ENCODE results near the gene UBE2H.

DNA sequence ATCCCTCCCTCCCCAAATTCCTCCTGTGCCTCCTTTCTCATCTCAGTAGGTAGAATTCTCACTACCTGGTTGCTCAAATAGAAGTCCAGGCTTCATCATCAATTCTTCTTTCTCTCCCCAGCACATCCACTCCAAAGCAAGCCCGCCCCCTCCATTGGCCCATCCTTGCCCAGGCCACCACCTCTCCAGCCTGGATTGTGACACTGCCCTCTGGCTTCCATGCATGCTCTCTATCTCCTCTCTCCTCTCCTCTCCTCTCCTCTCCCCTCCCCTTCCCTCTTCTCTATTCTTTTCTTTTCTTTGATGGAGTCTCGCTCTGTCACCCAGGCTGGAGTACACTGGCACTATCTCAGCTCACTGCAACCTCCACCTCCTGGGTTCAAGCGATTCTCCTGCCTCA lies 144.9 kb downstream of the UBE2H start:
- TF ChIP-seq, protein P1, sequence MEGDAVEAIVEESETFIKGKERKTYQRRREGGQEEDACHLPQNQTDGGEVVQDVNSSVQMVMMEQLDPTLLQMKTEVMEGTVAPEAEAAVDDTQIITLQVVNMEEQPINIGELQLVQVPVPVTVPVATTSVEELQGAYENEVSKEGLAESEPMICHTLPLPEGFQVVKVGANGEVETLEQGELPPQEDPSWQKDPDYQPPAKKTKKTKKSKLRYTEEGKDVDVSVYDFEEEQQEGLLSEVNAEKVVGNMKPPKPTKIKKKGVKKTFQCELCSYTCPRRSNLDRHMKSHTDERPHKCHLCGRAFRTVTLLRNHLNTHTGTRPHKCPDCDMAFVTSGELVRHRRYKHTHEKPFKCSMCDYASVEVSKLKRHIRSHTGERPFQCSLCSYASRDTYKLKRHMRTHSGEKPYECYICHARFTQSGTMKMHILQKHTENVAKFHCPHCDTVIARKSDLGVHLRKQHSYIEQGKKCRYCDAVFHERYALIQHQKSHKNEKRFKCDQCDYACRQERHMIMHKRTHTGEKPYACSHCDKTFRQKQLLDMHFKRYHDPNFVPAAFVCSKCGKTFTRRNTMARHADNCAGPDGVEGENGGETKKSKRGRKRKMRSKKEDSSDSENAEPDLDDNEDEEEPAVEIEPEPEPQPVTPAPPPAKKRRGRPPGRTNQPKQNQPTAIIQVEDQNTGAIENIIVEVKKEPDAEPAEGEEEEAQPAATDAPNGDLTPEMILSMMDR (IDR thresholded peaks at IDR 0.05; ENCODE audit: low read depth, low read length, missing input control) = no peak
- TF ChIP-seq, protein P2, sequence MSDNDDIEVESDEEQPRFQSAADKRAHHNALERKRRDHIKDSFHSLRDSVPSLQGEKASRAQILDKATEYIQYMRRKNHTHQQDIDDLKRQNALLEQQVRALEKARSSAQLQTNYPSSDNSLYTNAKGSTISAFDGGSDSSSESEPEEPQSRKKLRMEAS (IDR thresholded peaks at IDR 0.05) = no peak
- TF ChIP-seq, protein P3, sequence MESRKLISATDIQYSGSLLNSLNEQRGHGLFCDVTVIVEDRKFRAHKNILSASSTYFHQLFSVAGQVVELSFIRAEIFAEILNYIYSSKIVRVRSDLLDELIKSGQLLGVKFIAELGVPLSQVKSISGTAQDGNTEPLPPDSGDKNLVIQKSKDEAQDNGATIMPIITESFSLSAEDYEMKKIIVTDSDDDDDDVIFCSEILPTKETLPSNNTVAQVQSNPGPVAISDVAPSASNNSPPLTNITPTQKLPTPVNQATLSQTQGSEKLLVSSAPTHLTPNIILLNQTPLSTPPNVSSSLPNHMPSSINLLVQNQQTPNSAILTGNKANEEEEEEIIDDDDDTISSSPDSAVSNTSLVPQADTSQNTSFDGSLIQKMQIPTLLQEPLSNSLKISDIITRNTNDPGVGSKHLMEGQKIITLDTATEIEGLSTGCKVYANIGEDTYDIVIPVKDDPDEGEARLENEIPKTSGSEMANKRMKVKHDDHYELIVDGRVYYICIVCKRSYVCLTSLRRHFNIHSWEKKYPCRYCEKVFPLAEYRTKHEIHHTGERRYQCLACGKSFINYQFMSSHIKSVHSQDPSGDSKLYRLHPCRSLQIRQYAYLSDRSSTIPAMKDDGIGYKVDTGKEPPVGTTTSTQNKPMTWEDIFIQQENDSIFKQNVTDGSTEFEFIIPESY (IDR thresholded peaks at IDR 0.05) = no peak
- TF ChIP-seq TAF1 (conservative IDR thresholded peaks at IDR 0.05) (no peak), EGR1 (IDR thresholded peaks at IDR 0.05; ENCODE audit: low read depth in 2 of 2) (no peak), YY1 (IDR thresholded peaks at IDR 0.05) (no peak), HNF4A (conservative IDR thresholded peaks at IDR 0.05) (no peak), SP1 (IDR thresholded peaks at IDR 0.05) (no peak)
